Gastrocnemius medialis (tissue), 4 donors: Measurements from ENCODE around the gene ATP1A2.

Source experiments
- POLR2A ChIP-seq, 2 donors: fragments of 450-650 bp; IDR thresholded peaks; one replicate each; pipeline ENCODE4 v1.6.1; 2017; ENCODE audit warnings: antibody characterized with exemption in 2 of 2, mild to moderate bottlenecking in 2 of 2, moderate library complexity in 2 of 2
- TF ChIP-seq, protein P1 (sequence below), 5 experiments: fragments of 450-650 bp in 3 of 5; fragments of 200-600 bp in 2 of 5; sonication (generic) in 2 of 5; IDR thresholded peaks in 4 of 5; conservative IDR thresholded peaks in 1 of 5; 1 replicate in 4 of 5; 2 replicates in 1 of 5; pipeline ENCODE4 v1.5.1; 2016 to 2019; ENCODE audit warnings: antibody characterized with exemption in 5 of 5, mild to moderate bottlenecking in 3 of 5, moderate library complexity in 3 of 5

DNA sequence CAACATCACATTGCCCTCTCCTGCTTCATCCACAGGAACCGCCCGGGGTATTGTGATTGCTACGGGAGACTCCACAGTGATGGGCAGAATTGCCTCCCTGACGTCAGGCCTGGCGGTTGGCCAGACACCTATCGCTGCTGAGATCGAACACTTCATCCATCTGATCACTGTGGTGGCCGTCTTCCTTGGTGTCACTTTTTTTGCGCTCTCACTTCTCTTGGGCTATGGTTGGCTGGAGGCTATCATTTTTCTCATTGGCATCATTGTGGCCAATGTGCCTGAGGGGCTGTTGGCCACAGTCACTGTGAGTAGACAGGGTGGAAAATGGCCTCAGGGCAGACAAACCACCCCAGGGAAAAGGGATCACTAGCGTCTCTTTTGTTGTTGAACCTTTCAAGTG is 48.6 kb downstream of the ATP1A2 start:
- TF ChIP-seq, protein P1, sequence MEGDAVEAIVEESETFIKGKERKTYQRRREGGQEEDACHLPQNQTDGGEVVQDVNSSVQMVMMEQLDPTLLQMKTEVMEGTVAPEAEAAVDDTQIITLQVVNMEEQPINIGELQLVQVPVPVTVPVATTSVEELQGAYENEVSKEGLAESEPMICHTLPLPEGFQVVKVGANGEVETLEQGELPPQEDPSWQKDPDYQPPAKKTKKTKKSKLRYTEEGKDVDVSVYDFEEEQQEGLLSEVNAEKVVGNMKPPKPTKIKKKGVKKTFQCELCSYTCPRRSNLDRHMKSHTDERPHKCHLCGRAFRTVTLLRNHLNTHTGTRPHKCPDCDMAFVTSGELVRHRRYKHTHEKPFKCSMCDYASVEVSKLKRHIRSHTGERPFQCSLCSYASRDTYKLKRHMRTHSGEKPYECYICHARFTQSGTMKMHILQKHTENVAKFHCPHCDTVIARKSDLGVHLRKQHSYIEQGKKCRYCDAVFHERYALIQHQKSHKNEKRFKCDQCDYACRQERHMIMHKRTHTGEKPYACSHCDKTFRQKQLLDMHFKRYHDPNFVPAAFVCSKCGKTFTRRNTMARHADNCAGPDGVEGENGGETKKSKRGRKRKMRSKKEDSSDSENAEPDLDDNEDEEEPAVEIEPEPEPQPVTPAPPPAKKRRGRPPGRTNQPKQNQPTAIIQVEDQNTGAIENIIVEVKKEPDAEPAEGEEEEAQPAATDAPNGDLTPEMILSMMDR (IDR thresholded peaks at IDR 0.05 in 4 of 5, conservative IDR thresholded peaks at IDR 0.05 in 1 of 5): no peak
- no peak for TF ChIP-seq POLR2A (IDR thresholded peaks at IDR 0.05)
